Measurements from ENCODE around the gene EIF3B.

The EIF3B gene

DNA sequence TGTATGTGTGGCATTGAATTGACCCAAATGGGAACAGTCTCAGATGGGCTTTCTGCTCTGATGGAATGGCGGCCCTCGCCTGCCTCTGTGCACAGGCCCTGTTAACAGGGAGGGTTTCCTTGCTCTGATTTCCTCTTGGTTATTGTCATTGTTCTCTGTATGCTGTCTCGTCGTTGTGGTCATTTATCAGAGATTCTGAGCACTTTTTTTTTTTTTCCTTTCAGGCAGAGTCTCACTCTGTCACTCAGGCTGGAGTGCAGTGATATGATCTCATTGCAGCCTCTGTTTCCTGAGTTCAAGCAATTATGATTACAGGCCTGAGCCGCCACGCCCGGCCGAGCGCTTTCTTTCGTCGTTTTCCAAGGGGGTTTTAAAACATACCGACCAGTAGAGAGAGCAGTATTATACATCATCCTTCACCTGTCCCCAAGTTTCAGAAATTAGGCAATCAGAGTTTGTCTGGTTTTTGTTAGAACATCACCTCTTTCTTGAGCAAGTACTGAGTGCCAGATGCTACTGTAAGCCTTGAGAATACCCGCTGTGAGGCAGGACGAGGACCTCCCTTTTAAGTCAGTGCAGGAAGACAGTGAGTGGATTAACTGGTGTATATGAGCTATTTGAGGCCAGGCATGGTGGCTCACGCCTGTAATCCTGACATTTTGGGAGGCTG, 55.3 kb downstream of the EIF3B start:
- Mint-ChIP-seq H3K36me3 (ENCODE audit: low read depth) (peaks cover 9% of the 10 kb centered on the region), H3K4me1 (peaks cover 77% of the 10 kb centered on the region), H3K9me3 (no peaks in the 10 kb centered on the region), H3K27me3 (ENCODE audit: low read depth, poor library complexity) (peaks cover 3% of the 10 kb centered on the region), H3K27ac (peak overlapping the region; percentile 20), H3K4me3 (no peak overlapping the region)
- no peak for DNase-seq
- no peak for TF ChIP-seq CTCF (IDR thresholded peaks at IDR 0.05)

DNA sequence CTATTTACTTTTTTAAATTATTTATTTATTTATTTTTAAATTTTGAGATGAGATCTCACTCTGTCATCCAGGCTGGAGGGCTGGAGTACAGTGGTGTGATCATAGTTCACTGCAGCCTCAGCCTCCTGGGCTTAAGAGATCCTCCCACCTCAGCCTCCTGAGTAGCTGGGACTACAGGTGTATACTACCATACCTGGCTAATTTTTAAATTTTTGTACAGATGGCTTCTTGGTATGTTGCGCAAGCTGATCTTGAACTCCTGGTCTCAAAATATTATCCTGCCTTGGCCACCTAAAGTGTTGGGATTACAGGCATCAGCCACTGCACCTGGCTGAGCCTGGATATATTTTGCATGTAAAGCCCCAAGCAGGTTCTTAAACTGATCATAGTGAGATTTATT, 56.4 kb downstream of the EIF3B start:
- no peak for DNase-seq
- Mint-ChIP-seq H3K4me3 (no peak overlapping the region), H3K9me3 (no peaks in the 10 kb centered on the region), H3K36me3 (ENCODE audit: low read depth) (peaks cover 11% of the 10 kb centered on the region), H3K27me3 (ENCODE audit: low read depth, poor library complexity) (peaks cover 3% of the 10 kb centered on the region), H3K4me1 (peaks cover 67% of the 10 kb centered on the region), H3K27ac (no peak overlapping the region)
- TF ChIP-seq CTCF (IDR thresholded peaks at IDR 0.05), result no peak

GRCh38 chr7:2411815-2412586, 57.4 kb downstream of the EIF3B start:
- Mint-ChIP-seq H3K36me3 (ENCODE audit: low read depth) (peaks cover 15% of the 10 kb centered on the region), H3K27me3 (ENCODE audit: low read depth, poor library complexity) (peaks cover under 1% of the 10 kb centered on the region), H3K9me3 (no peaks in the 10 kb centered on the region), H3K4me3 (no peak overlapping the region), H3K4me1 (peaks cover 60% of the 10 kb centered on the region), H3K27ac (peak overlapping the region; percentile 60)
- DNase-seq, result no peak
- TF ChIP-seq CTCF (IDR thresholded peaks at IDR 0.05), result no peak

DNA sequence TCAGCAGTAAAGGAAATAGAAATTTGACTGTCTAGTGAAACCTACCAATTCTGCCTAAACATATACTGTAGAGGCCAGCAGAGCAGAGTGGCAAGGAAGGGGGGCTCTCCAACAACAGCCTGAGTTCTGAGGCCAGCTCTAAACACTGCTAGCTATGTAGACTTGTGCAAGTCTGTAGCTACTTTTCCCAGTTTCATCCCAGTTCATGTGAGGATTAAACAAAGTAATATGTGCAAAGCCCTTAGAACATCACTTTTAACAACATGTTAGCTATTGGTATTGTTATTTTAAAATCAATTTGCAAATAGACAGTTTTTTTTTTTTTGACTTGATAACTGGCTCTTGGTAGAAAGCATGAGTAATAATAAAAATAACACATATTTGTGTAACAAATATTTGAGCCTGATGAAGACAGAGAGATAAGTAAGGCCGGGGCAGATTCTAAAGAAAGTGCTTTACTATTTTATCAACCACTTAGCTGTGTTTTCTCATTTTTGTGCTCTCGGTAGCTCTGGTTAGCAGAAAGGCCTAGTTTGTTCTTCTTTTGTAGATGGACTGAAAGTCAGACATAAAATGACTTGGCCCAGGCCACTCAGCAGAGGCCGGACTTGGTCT, 58.1 kb downstream of the EIF3B start:
- Mint-ChIP-seq H3K4me3 (no peak overlapping the region), H3K4me1 (peaks cover 57% of the 10 kb centered on the region), H3K9me3 (no peaks in the 10 kb centered on the region), H3K27me3 (ENCODE audit: low read depth, poor library complexity) (no peaks in the 10 kb centered on the region), H3K36me3 (ENCODE audit: low read depth) (peaks cover 15% of the 10 kb centered on the region), H3K27ac (no peak overlapping the region)
- no peak for DNase-seq
- TF ChIP-seq CTCF (IDR thresholded peaks at IDR 0.05), result no peak

DNA sequence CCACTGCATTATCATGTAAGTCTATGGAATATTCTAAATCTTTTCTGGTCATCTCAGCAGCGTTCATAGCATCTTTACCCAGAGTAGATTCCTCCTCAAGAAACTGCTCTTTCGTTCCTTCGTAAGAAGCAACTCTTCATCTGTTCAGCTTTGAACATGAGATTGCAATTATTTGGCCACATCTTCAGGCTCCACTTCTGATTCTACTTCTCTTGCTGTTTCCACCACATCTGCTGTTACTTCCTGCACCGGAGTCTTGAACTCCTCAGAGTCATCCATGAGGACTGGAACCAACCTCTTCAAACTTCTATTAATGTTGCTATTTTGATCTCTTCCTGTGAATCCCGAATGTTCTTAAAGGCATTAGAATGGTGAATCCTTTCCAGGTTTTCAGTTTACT, 61.4 kb downstream of the EIF3B start:
- H3K27ac Mint-ChIP-seq, result peak overlapping the region; percentile 1
- H3K27me3 Mint-ChIP-seq (ENCODE audit: low read depth, poor library complexity), result no peaks in the 10 kb centered on the region
- no peak overlapping the region for H3K4me3 Mint-ChIP-seq
- no peak for DNase-seq
- H3K4me1 Mint-ChIP-seq, result peaks cover 25% of the 10 kb centered on the region
- peaks cover 15% of the 10 kb centered on the region for H3K36me3 Mint-ChIP-seq (ENCODE audit: low read depth)
- no peak for TF ChIP-seq CTCF (IDR thresholded peaks at IDR 0.05)
- no peaks in the 10 kb centered on the region for H3K9me3 Mint-ChIP-seq

Data from nephron progenitor cell (in vitro differentiated cells).